ENCODE results near the gene TMEM259. TPM values are rescaled to one million over a fixed set of nuclear protein-coding genes. Genes with fewer than 3 reads are reported as not detected.

Gene TMEM259
- total RNA-seq: 100 to 1,000 TPM; 183 to 267 TPM

- no peaks in the 10 kb centered on the region for H3K9me3 ChIP-seq
- no peaks in the 10 kb centered on the region for H3K36me3 ChIP-seq
- H3K4me3 ChIP-seq: peak within 1 kb of the TSS; percentile 84
- peak within 1 kb of the TSS; percentile 95 to 99 for H3K27ac ChIP-seq
- peak; percentile 94 for DNase-seq (ENCODE audit: low spot score)
- peaks cover 55 to 62% of the 10 kb centered on the region in 2 donors for H3K4me1 ChIP-seq (ENCODE audit: control insufficient read depth in 1 of 2, low read depth in 2 of 2)
- TF ChIP-seq CTCF (IDR thresholded peaks at IDR 0.05): no peak
- no peaks in the 10 kb centered on the region for H3K27me3 ChIP-seq (replicated peaks; ENCODE audit: insufficient read depth)
- ATAC-seq (ENCODE audit: insufficient number of reproducible peaks, low FRiP score, low read depth): peak; percentile 75
Measured at GRCh38 chr19:1020868-1021425, at the start of gene TMEM259. Gene TMEM259 (minus strand): TSS chr19:1021123. CDS start chr19:1020996, 127 bp downstream.

GRCh38 chr19:1070576-1070930, 49.6 kb upstream of the TMEM259 start:
- H3K27me3 ChIP-seq (replicated peaks; ENCODE audit: insufficient read depth): no peaks in the 10 kb centered on the region
- H3K36me3 ChIP-seq: no peaks in the 10 kb centered on the region
- H3K4me3 ChIP-seq: no peak overlapping the region
- peaks cover 9 to 51% of the 10 kb centered on the region in 2 donors for H3K4me1 ChIP-seq (ENCODE audit: control insufficient read depth in 1 of 2, low read depth in 2 of 2)
- DNase-seq (ENCODE audit: low spot score): no peak
- ATAC-seq (ENCODE audit: insufficient number of reproducible peaks, low FRiP score, low read depth): no peak
- TF ChIP-seq CTCF (IDR thresholded peaks at IDR 0.05): no peak
- H3K27ac ChIP-seq: peak overlapping the region in 1 of 2 donors; percentile 47
- no peaks in the 10 kb centered on the region for H3K9me3 ChIP-seq

GRCh38 chr19:1069009-1069779, 48.3 kb upstream of the TMEM259 start:
- peaks cover 14 to 63% of the 10 kb centered on the region in 2 donors for H3K4me1 ChIP-seq (ENCODE audit: control insufficient read depth in 1 of 2, low read depth in 2 of 2)
- H3K27me3 ChIP-seq (replicated peaks; ENCODE audit: insufficient read depth): no peaks in the 10 kb centered on the region
- H3K9me3 ChIP-seq: no peaks in the 10 kb centered on the region
- H3K4me3 ChIP-seq: peak overlapping the region; percentile 68
- peak overlapping the region in 1 of 2 donors; percentile 34 for H3K27ac ChIP-seq
- no peaks in the 10 kb centered on the region for H3K36me3 ChIP-seq
- no peak for TF ChIP-seq CTCF (IDR thresholded peaks at IDR 0.05)
- DNase-seq (ENCODE audit: low spot score) (no peak), ATAC-seq (ENCODE audit: insufficient number of reproducible peaks, low FRiP score, low read depth) (no peak)

GRCh38 chr19:1068009-1069001, 47.4 kb upstream of the TMEM259 start:
- H3K27me3 ChIP-seq (replicated peaks; ENCODE audit: insufficient read depth): no peaks in the 10 kb centered on the region
- peak overlapping the region in 1 of 2 donors; percentile 34 for H3K27ac ChIP-seq
- peak overlapping the region; percentile 68 for H3K4me3 ChIP-seq
- H3K36me3 ChIP-seq: no peaks in the 10 kb centered on the region
- no peak for TF ChIP-seq CTCF (IDR thresholded peaks at IDR 0.05)
- peaks cover 14 to 63% of the 10 kb centered on the region in 2 donors for H3K4me1 ChIP-seq (ENCODE audit: control insufficient read depth in 1 of 2, low read depth in 2 of 2)
- no peaks in the 10 kb centered on the region for H3K9me3 ChIP-seq
- DNase-seq (ENCODE audit: low spot score) (no peak), ATAC-seq (ENCODE audit: insufficient number of reproducible peaks, low FRiP score, low read depth) (no peak)

All from thoracic aorta (tissue), 2 donors.